COLO829 (cell line): ENCODE data around the gene C16orf87.
"Not testable (repeated sequence)": the region's sequence is repeated elsewhere in the genome, so short reads cannot be mapped to it uniquely, and the experiment has no call there.

Source experiments
- DNase-seq: peaks from one replicate; pipeline ENCODE4 v3.0.0; 2012; ENCODE audit warnings: low spot score

The C16orf87 gene

GRCh38 chr16:46830902-46831647 is at the start of gene C16orf87:
TSS of gene C16orf87 (minus strand) at chr16:46831180. CDS start at chr16:46831149, 31 bp downstream.
- peak; percentile 84 for DNase-seq

GRCh38 chr16:46875243-46875642 is 44.3 kb upstream of the C16orf87 start:
- DNase-seq: no peak

GRCh38 chr16:46873201-46873600 is 42.2 kb upstream of the C16orf87 start:
- DNase-seq: no peak

GRCh38 chr16:46871597-46871996 is 40.6 kb upstream of the C16orf87 start:
- DNase-seq: no peak

- DNase-seq: not testable (repeated sequence)
These were observed 37.9 kb upstream of the C16orf87 start for GRCh38 chr16:46868891-46869290.

GRCh38 chr16:46867486-46867885 is 36.5 kb upstream of the C16orf87 start:
- DNase-seq: not testable (repeated sequence)

- DNase-seq: no peak
These were observed 35.3 kb upstream of the C16orf87 start for GRCh38 chr16:46866286-46866685.

- no peak for DNase-seq
These were observed 31.8 kb upstream of the C16orf87 start for GRCh38 chr16:46862555-46863447.

GRCh38 chr16:46859719-46860152 is 28.8 kb upstream of the C16orf87 start:
- DNase-seq: peak; percentile 66

- no peak for DNase-seq
These were observed 27.2 kb upstream of the C16orf87 start for GRCh38 chr16:46858151-46858550.

- peak; percentile 25 for DNase-seq
These were observed 26.5 kb upstream of the C16orf87 start for GRCh38 chr16:46857368-46857945.

- DNase-seq: no peak
These were observed 24.4 kb upstream of the C16orf87 start for GRCh38 chr16:46855389-46855788.

- DNase-seq: no peak
These were observed 23.9 kb upstream of the C16orf87 start for GRCh38 chr16:46854846-46855245.

GRCh38 chr16:46853713-46854443 is 22.9 kb upstream of the C16orf87 start:
- peak; percentile 66 for DNase-seq

GRCh38 chr16:46852130-46852529 is 21.1 kb upstream of the C16orf87 start:
- DNase-seq: no peak

- no peak for DNase-seq
These were observed 19.9 kb upstream of the C16orf87 start for GRCh38 chr16:46850619-46851555.

- no peak for DNase-seq
These were observed 18.1 kb upstream of the C16orf87 start for GRCh38 chr16:46848768-46849764.

GRCh38 chr16:46845952-46846351 is 15.0 kb upstream of the C16orf87 start:
- DNase-seq: no peak

- no peak for DNase-seq
These were observed 13.8 kb upstream of the C16orf87 start for GRCh38 chr16:46844771-46845170.
